Measurements from ENCODE around the gene ACLY.

The ACLY gene

DNA sequence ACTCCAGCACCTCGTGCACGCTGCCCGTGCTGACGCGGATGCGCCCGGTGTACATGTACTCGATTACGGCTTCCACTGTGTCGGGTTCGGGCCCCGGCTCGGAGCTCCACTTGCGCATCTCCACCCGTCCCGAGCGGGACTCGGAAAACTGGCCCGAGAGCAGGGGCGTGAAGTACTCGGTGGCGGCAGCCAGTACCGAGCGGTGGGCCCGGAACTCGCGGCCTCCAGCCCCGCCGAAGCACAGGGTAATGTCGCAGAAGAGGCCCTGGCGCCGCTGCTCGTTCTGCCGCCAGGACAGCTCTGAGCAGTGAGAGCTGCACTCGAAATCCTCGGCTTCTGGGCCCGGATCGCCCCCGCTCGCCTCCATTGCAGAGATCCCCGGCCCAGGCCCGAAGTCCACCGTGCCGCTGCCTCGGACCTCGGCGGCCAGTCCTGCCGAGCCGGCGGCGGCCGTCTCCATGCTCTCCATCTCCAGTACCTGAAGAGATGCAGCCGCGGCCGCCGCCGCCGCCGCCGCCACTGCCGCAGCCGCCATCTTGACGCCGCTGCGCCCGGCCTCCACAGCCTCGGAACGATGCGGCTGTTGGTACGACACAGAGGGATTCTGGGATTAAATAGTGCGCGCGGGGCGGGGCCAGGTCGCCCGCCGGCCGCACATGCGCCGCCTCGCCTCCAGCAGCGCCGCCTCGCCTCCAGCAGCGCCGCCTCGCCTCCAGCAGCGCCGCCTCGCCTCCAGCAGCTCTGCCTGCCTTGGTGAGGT, 53.7 kb downstream of the ACLY start, which contains the start of gene KLHL11 (continued):
- TF ChIP-seq PRDM4 (tag by site-specific recombination; IDR thresholded peaks at IDR 0.05) = no peak
- no peak for TF ChIP-seq MZF1 (tag by site-specific recombination; IDR thresholded peaks at IDR 0.05; ENCODE audit: borderline replicate concordance)
- peak; percentile 69; the same call in 1 of the 2 replicates for TF ChIP-seq ZBTB44 (tag by site-specific recombination; IDR thresholded peaks at IDR 0.05)
- TF ChIP-seq ZNF660 (tag by site-specific recombination; IDR thresholded peaks at IDR 0.05) = peak; percentile 93
- TF ChIP-seq, protein P1, sequence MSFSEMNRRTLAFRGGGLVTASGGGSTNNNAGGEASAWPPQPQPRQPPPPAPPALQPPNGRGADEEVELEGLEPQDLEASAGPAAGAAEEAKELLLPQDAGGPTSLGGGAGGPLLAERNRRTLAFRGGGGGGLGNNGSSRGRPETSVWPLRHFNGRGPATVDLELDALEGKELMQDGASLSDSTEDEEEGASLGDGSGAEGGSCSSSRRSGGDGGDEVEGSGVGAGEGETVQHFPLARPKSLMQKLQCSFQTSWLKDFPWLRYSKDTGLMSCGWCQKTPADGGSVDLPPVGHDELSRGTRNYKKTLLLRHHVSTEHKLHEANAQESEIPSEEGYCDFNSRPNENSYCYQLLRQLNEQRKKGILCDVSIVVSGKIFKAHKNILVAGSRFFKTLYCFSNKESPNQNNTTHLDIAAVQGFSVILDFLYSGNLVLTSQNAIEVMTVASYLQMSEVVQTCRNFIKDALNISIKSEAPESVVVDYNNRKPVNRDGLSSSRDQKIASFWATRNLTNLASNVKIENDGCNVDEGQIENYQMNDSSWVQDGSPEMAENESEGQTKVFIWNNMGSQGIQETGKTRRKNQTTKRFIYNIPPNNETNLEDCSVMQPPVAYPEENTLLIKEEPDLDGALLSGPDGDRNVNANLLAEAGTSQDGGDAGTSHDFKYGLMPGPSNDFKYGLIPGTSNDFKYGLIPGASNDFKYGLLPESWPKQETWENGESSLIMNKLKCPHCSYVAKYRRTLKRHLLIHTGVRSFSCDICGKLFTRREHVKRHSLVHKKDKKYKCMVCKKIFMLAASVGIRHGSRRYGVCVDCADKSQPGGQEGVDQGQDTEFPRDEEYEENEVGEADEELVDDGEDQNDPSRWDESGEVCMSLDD (tag by site-specific recombination; IDR thresholded peaks at IDR 0.05) = 0 out of 2 replicates have a peak, but pooled peaks have one; percentile 30
- TF ChIP-seq SP2 (tag by site-specific recombination; IDR thresholded peaks at IDR 0.05) = no peak
- TF ChIP-seq SCRT2 (tag by site-specific recombination; IDR thresholded peaks at IDR 0.05) = no peak; the same call in none of the 2 replicates
- TF ChIP-seq GLIS2 (tag by site-specific recombination; IDR thresholded peaks at IDR 0.05) = peak; percentile 97; the same call in 1 of the 2 replicates
- TF ChIP-seq ZNF585B (tag by site-specific recombination; IDR thresholded peaks at IDR 0.05) = peak; percentile 8; the same call in 1 of the 2 replicates
- TF ChIP-seq PRDM1 (tag by site-specific recombination; IDR thresholded peaks at IDR 0.05) = no peak
- no peak for TF ChIP-seq GLIS1 (tag by site-specific recombination; IDR thresholded peaks at IDR 0.05)
- no peak for TF ChIP-seq ZNF621 (tag by site-specific recombination; IDR thresholded peaks at IDR 0.05)
- peak; percentile 83; the same call in 1 of the 2 replicates for TF ChIP-seq ZNF561 (tag by site-specific recombination; IDR thresholded peaks at IDR 0.05; ENCODE audit: borderline replicate concordance)
- TF ChIP-seq ZBTB8A (tag by site-specific recombination; IDR thresholded peaks at IDR 0.05) = 0 out of 2 replicates have a peak, but pooled peaks have one; percentile 20
- TF ChIP-seq ZNF174 (tag by site-specific recombination; IDR thresholded peaks at IDR 0.05) = no peak
- TF ChIP-seq ZNF518A (tag by site-specific recombination; conservative IDR thresholded peaks at IDR 0.05; ENCODE audit: low read depth) = no peak
- peak; percentile 49; the same call in 1 of the 2 replicates for TF ChIP-seq ZNF777 (tag by site-specific recombination; IDR thresholded peaks at IDR 0.05; ENCODE audit: borderline replicate concordance)
- TF ChIP-seq ZNF513 (tag by site-specific recombination; IDR thresholded peaks at IDR 0.05) = 0 out of 2 replicates have a peak, but pooled peaks have one; percentile 27
- no peak for TF ChIP-seq ZNF707 (tag by site-specific recombination; IDR thresholded peaks at IDR 0.05)
- TF ChIP-seq, protein P2, sequence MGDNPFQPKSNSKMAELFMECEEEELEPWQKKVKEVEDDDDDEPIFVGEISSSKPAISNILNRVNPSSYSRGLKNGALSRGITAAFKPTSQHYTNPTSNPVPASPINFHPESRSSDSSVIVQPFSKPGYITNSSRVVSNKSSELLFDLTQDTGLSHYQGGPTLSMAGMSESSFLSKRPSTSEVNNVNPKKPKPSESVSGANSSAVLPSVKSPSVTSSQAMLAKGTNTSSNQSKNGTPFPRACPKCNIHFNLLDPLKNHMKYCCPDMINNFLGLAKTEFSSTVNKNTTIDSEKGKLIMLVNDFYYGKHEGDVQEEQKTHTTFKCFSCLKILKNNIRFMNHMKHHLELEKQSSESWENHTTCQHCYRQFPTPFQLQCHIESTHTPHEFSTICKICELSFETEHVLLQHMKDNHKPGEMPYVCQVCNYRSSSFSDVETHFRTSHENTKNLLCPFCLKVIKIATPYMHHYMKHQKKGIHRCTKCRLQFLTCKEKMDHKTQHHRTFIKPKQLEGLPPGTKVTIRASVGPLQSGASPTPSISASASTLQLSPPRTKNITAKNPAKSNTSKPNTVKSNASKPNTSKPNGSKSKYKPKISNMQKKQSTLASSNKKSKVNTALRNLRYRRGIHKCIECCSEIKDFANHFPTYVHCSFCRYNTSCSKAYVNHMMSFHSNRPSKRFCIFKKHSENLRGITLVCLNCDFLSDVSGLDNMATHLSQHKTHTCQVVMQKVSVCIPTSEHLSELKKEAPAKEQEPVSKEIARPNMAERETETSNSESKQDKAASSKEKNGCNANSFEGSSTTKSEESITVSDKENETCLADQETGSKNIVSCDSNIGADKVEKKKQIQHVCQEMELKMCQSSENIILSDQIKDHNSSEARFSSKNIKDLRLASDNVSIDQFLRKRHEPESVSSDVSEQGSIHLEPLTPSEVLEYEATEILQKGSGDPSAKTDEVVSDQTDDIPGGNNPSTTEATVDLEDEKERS (tag by site-specific recombination; IDR thresholded peaks at IDR 0.05) = no peak; the same call in 1 of the 2 replicates

Data from HEK293 (cell line).